Measurements from ENCODE around the gene MCC.

MCC gene

GRCh38 chr5:113361701-113362100, 126.6 kb downstream of the MCC start:
- Histone ChIP-seq H3K79me2 (ENCODE audit: control insufficient read depth, insufficient read depth, low read length) (no peaks in the 10 kb centered on the region), H3K9ac (ENCODE audit: low read length) (no peak overlapping the region), H2BK120ac (ENCODE audit: low read depth, low read length) (no peak overlapping the region)

GRCh38 chr5:113359419-113359818, 128.8 kb downstream of the MCC start:
- no peak overlapping the region for H2BK5ac ChIP-seq (ENCODE audit: low read length)
- H3K79me1 ChIP-seq (ENCODE audit: low read length) = no peaks in the 10 kb centered on the region
- no peaks in the 10 kb centered on the region for H3K4me1 ChIP-seq (ENCODE audit: control insufficient read depth, low read depth, low read length)
- no peak overlapping the region for H3K4me3 ChIP-seq (ENCODE audit: low read length)
- H4K8ac ChIP-seq (ENCODE audit: low read depth, low read length) = no peak overlapping the region
- H4K5ac ChIP-seq (ENCODE audit: low read length) = no peak overlapping the region
- no peak overlapping the region for H3K9ac ChIP-seq (ENCODE audit: low read length)
- no peak overlapping the region for H3K18ac ChIP-seq (ENCODE audit: low read length)
- H3K27me3 ChIP-seq (ENCODE audit: insufficient read depth, low read length, poor library complexity) = no peaks in the 10 kb centered on the region
- no peak overlapping the region for H2AK5ac ChIP-seq (ENCODE audit: low read length)
- H2BK15ac ChIP-seq (replicated peaks; ENCODE audit: low read depth) = no peak overlapping the region
- no peak overlapping the region for H3K23ac ChIP-seq (ENCODE audit: low read length)
- no peaks in the 10 kb centered on the region for H3K36me3 ChIP-seq (ENCODE audit: control insufficient read depth, insufficient read depth, low read length)
- H3K56ac ChIP-seq (ENCODE audit: low read length) = no peak overlapping the region
- no peak overlapping the region for H3K27ac ChIP-seq (ENCODE audit: low read depth, low read length)
- DNase-seq = no peak
- H2BK120ac ChIP-seq (ENCODE audit: low read depth, low read length) = no peak overlapping the region
- H3K4me2 ChIP-seq (ENCODE audit: low read length) = no peak overlapping the region
- no peak overlapping the region for H3K4ac ChIP-seq (ENCODE audit: low read depth, low read length)
- H3K79me2 ChIP-seq (ENCODE audit: control insufficient read depth, insufficient read depth, low read length) = no peaks in the 10 kb centered on the region

More at GRCh38 chr5:113361701-113362100, 126.6 kb downstream of the MCC start:
- H3K4me1 ChIP-seq (ENCODE audit: control insufficient read depth, low read depth, low read length) = no peaks in the 10 kb centered on the region
- H3K79me1 ChIP-seq (ENCODE audit: low read length) = no peaks in the 10 kb centered on the region
- no peak overlapping the region for H3K27ac ChIP-seq (ENCODE audit: low read depth, low read length)
- no peak overlapping the region for H3K56ac ChIP-seq (ENCODE audit: low read length)
- H2BK15ac ChIP-seq (replicated peaks; ENCODE audit: low read depth) = no peak overlapping the region
- no peak overlapping the region for H3K23ac ChIP-seq (ENCODE audit: low read length)
- H3K27me3 ChIP-seq (ENCODE audit: insufficient read depth, low read length, poor library complexity) = no peaks in the 10 kb centered on the region
- no peak overlapping the region for H2AK5ac ChIP-seq (ENCODE audit: low read length)
- no peak overlapping the region for H3K4me2 ChIP-seq (ENCODE audit: low read length)
- H4K5ac ChIP-seq (ENCODE audit: low read length) = no peak overlapping the region
- H4K8ac ChIP-seq (ENCODE audit: low read depth, low read length) = no peak overlapping the region
- H3K18ac ChIP-seq (ENCODE audit: low read length) = no peak overlapping the region
- DNase-seq = no peak
- no peaks in the 10 kb centered on the region for H3K36me3 ChIP-seq (ENCODE audit: control insufficient read depth, insufficient read depth, low read length)
- WGBS (ENCODE audit: extremely low coverage, insufficient coverage, low lambda C conversion rate) = no CpG with 5 or more reads among the region's 1 CpG
- H3K4ac ChIP-seq (ENCODE audit: low read depth, low read length) = no peak overlapping the region
- no peak overlapping the region for H3K4me3 ChIP-seq (ENCODE audit: low read length)
- H2BK5ac ChIP-seq (ENCODE audit: low read length) = no peak overlapping the region

- H4K8ac ChIP-seq (ENCODE audit: low read depth, low read length) = no peak overlapping the region
- no peak overlapping the region for H3K18ac ChIP-seq (ENCODE audit: low read length)
- no peak overlapping the region for H2BK120ac ChIP-seq (ENCODE audit: low read depth, low read length)
- no peaks in the 10 kb centered on the region for H3K36me3 ChIP-seq (ENCODE audit: control insufficient read depth, insufficient read depth, low read length)
- H2BK5ac ChIP-seq (ENCODE audit: low read length) = no peak overlapping the region
- DNase-seq = no peak
- H4K5ac ChIP-seq (ENCODE audit: low read length) = no peak overlapping the region
- no peak overlapping the region for H2BK15ac ChIP-seq (replicated peaks; ENCODE audit: low read depth)
- no peaks in the 10 kb centered on the region for H3K79me1 ChIP-seq (ENCODE audit: low read length)
- no peaks in the 10 kb centered on the region for H3K4me1 ChIP-seq (ENCODE audit: control insufficient read depth, low read depth, low read length)
- H3K9ac ChIP-seq (ENCODE audit: low read length) = no peak overlapping the region
- no peak overlapping the region for H2AK5ac ChIP-seq (ENCODE audit: low read length)
- H3K27me3 ChIP-seq (ENCODE audit: insufficient read depth, low read length, poor library complexity) = no peaks in the 10 kb centered on the region
- H3K23ac ChIP-seq (ENCODE audit: low read length) = no peak overlapping the region
- no peak overlapping the region for H3K4me2 ChIP-seq (ENCODE audit: low read length)
- H3K27ac ChIP-seq (ENCODE audit: low read depth, low read length) = no peak overlapping the region
- WGBS (ENCODE audit: extremely low coverage, insufficient coverage, low lambda C conversion rate) = no CpG with 5 or more reads among the region's 3 CpGs
- H3K4me3 ChIP-seq (ENCODE audit: low read length) = no peak overlapping the region
- no peaks in the 10 kb centered on the region for H3K79me2 ChIP-seq (ENCODE audit: control insufficient read depth, insufficient read depth, low read length)
- H3K56ac ChIP-seq (ENCODE audit: low read length) = no peak overlapping the region
- H3K4ac ChIP-seq (ENCODE audit: low read depth, low read length) = no peak overlapping the region
Measured at GRCh38 chr5:113358696-113359095, 129.6 kb downstream of the MCC start.

GRCh38 chr5:113357696-113358476, 130.4 kb downstream of the MCC start:
- Histone ChIP-seq H2AK5ac (ENCODE audit: low read length) (no peak overlapping the region), H3K18ac (ENCODE audit: low read length) (no peak overlapping the region), H3K27me3 (ENCODE audit: insufficient read depth, low read length, poor library complexity) (no peaks in the 10 kb centered on the region)

DNA sequence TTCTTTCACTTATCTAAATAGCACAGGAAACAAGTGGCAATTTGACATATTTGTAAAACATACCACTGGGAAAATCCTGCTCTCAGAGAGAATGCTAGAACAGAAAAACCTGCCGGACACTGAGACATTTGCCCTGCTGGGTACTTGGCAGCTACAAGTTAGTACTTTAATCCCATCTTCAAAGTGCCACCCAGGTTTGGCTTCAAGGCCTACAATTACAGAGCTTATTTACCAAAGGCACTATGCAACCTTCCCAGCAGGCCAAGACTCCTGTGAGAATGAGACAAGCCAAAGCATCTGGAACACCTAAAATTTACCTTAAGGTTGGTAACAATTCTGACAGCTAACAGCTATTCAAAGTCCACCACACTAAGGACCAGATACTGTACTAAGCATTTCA, 131.8 kb downstream of the MCC start:
- no peak overlapping the region for H2BK5ac ChIP-seq (ENCODE audit: low read length)
- no peak for DNase-seq
- no peaks in the 10 kb centered on the region for H3K36me3 ChIP-seq (ENCODE audit: control insufficient read depth, insufficient read depth, low read length)
- H3K4me1 ChIP-seq (ENCODE audit: control insufficient read depth, low read depth, low read length) = no peaks in the 10 kb centered on the region
- no peaks in the 10 kb centered on the region for H3K27me3 ChIP-seq (ENCODE audit: insufficient read depth, low read length, poor library complexity)
- H3K9ac ChIP-seq (ENCODE audit: low read length) = no peak overlapping the region
- H3K23ac ChIP-seq (ENCODE audit: low read length) = no peak overlapping the region
- no peak overlapping the region for H3K56ac ChIP-seq (ENCODE audit: low read length)
- no peak overlapping the region for H2AK5ac ChIP-seq (ENCODE audit: low read length)
- H3K18ac ChIP-seq (ENCODE audit: low read length) = no peak overlapping the region
- no peaks in the 10 kb centered on the region for H3K79me2 ChIP-seq (ENCODE audit: control insufficient read depth, insufficient read depth, low read length)
- H2BK15ac ChIP-seq (replicated peaks; ENCODE audit: low read depth) = no peak overlapping the region
- H3K4me3 ChIP-seq (ENCODE audit: low read length) = no peak overlapping the region
- no CpG with 5 or more reads among the region's 1 CpG for WGBS (ENCODE audit: extremely low coverage, insufficient coverage, low lambda C conversion rate)
- H3K79me1 ChIP-seq (ENCODE audit: low read length) = no peaks in the 10 kb centered on the region
- H3K27ac ChIP-seq (ENCODE audit: low read depth, low read length) = no peak overlapping the region
- H2BK120ac ChIP-seq (ENCODE audit: low read depth, low read length) = no peak overlapping the region
- no peak overlapping the region for H3K4me2 ChIP-seq (ENCODE audit: low read length)
- no peak overlapping the region for H4K5ac ChIP-seq (ENCODE audit: low read length)
- H3K4ac ChIP-seq (ENCODE audit: low read depth, low read length) = no peak overlapping the region
- no peak overlapping the region for H4K8ac ChIP-seq (ENCODE audit: low read depth, low read length)

More at GRCh38 chr5:113357696-113358476, 130.4 kb downstream of the MCC start:
- Histone ChIP-seq H3K79me1 (ENCODE audit: low read length) (no peaks in the 10 kb centered on the region), H3K27ac (ENCODE audit: low read depth, low read length) (no peak overlapping the region), H2BK120ac (ENCODE audit: low read depth, low read length) (no peak overlapping the region), H2BK5ac (ENCODE audit: low read length) (no peak overlapping the region), H3K4me1 (ENCODE audit: control insufficient read depth, low read depth, low read length) (no peaks in the 10 kb centered on the region), H3K36me3 (ENCODE audit: control insufficient read depth, insufficient read depth, low read length) (no peaks in the 10 kb centered on the region), H3K56ac (ENCODE audit: low read length) (no peak overlapping the region), H3K23ac (ENCODE audit: low read length) (no peak overlapping the region), H3K4ac (ENCODE audit: low read depth, low read length) (no peak overlapping the region), H3K79me2 (ENCODE audit: control insufficient read depth, insufficient read depth, low read length) (no peaks in the 10 kb centered on the region), H3K9ac (ENCODE audit: low read length) (no peak overlapping the region), H3K4me3 (ENCODE audit: low read length) (no peak overlapping the region), H2BK15ac (replicated peaks; ENCODE audit: low read depth) (no peak overlapping the region), H4K8ac (ENCODE audit: low read depth, low read length) (no peak overlapping the region), H4K5ac (ENCODE audit: low read length) (no peak overlapping the region), H3K4me2 (ENCODE audit: low read length) (no peak overlapping the region)
- DNase-seq = no peak
- no CpG with 5 or more reads among the region's 3 CpGs for WGBS (ENCODE audit: extremely low coverage, insufficient coverage, low lambda C conversion rate)

DNA sequence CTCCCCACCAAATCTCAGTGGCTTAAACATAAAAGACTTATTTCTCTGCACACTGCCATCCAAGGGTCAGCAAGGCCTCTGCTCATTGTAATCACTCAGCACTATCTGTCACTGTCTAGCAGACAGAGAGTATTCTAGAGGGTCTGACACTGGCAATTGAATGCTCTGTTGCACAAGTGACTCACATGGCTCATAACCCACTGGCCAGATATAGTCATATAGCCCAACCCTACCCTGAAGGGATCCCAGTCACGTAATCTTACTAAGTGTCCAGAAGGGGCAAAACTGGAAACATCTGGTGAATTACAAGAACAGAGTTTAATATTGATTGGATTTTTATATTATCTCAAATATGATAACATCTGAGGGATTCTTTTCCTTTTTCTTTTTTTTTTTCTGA, 134.2 kb downstream of the MCC start:
- Histone ChIP-seq H3K36me3 (ENCODE audit: control insufficient read depth, insufficient read depth, low read length) (no peaks in the 10 kb centered on the region), H2AK5ac (ENCODE audit: low read length) (no peak overlapping the region), H4K5ac (ENCODE audit: low read length) (no peak overlapping the region), H4K8ac (ENCODE audit: low read depth, low read length) (no peak overlapping the region), H3K23ac (ENCODE audit: low read length) (no peak overlapping the region), H3K4me1 (ENCODE audit: control insufficient read depth, low read depth, low read length) (no peaks in the 10 kb centered on the region), H2BK15ac (replicated peaks; ENCODE audit: low read depth) (no peak overlapping the region), H3K9ac (ENCODE audit: low read length) (no peak overlapping the region), H3K27me3 (ENCODE audit: insufficient read depth, low read length, poor library complexity) (no peaks in the 10 kb centered on the region), H3K4ac (ENCODE audit: low read depth, low read length) (no peak overlapping the region), H3K79me2 (ENCODE audit: control insufficient read depth, insufficient read depth, low read length) (no peaks in the 10 kb centered on the region), H3K18ac (ENCODE audit: low read length) (no peak overlapping the region), H3K79me1 (ENCODE audit: low read length) (no peaks in the 10 kb centered on the region), H3K4me2 (ENCODE audit: low read length) (no peak overlapping the region), H3K56ac (ENCODE audit: low read length) (no peak overlapping the region), H2BK5ac (ENCODE audit: low read length) (no peak overlapping the region), H2BK120ac (ENCODE audit: low read depth, low read length) (no peak overlapping the region), H3K4me3 (ENCODE audit: low read length) (no peak overlapping the region), H3K27ac (ENCODE audit: low read depth, low read length) (no peak overlapping the region)
- WGBS (ENCODE audit: extremely low coverage, insufficient coverage, low lambda C conversion rate) = no CpG with 5 or more reads among the region's 1 CpG
- no peak for DNase-seq

Measured in mesendoderm (in vitro differentiated cells).